Aorta (tissue), 5 donors: ENCODE results near the gene KCNQ1. TPM values are rescaled to one million over a fixed set of nuclear protein-coding genes. Genes with fewer than 3 reads are reported as not detected.

Source experiments
- ATAC-seq: fragments of 200-7000 bp; cut with Tn5 transposase; one replicate; pipeline ENCODE4 v1.9.1; 2022; ENCODE audit warnings: moderate library complexity; ENCODE audit not compliant: low FRiP score
- DNase-seq, 2 donors: peaks; one replicate each; pipeline ENCODE4 v3.0.0-alpha.2; 2020
- H3K27ac ChIP-seq, 2 donors: one replicate each; pipeline ENCODE4 v1.5.1; 2013; ENCODE audit warnings: low read length in 2 of 2, mild to moderate bottlenecking in 2 of 2, moderate library complexity in 2 of 2, control low read depth in 1 of 2, inconsistent platforms in 1 of 2, low read depth in 1 of 2
- H3K27me3 ChIP-seq, 2 donors: one replicate each; pipeline ENCODE4 v1.6.1; 2013; ENCODE audit warnings: control low read depth in 1 of 2, low read length in 1 of 2, mild to moderate bottlenecking in 1 of 2, moderate library complexity in 1 of 2; ENCODE audit not compliant: insufficient read depth in 2 of 2, control insufficient read depth in 1 of 2
- H3K36me3 ChIP-seq, 2 donors: one replicate each; pipeline ENCODE4 v1.6.1; 2013; ENCODE audit warnings: control low read depth in 1 of 2, low read length in 1 of 2, mild to moderate bottlenecking in 1 of 2; ENCODE audit not compliant: insufficient read depth in 2 of 2, control insufficient read depth in 1 of 2
- H3K4me1 ChIP-seq, 2 donors: one replicate each; pipeline ENCODE4 v1.6.1; 2013; ENCODE audit warnings: low read length in 2 of 2, control low read depth in 1 of 2, mild to moderate bottlenecking in 1 of 2, moderate library complexity in 1 of 2; ENCODE audit not compliant: insufficient read depth in 2 of 2, control insufficient read depth in 1 of 2
- H3K4me3 ChIP-seq, 2 donors: one replicate each; pipeline ENCODE4 v1.5.1; 2013; ENCODE audit warnings: low read length in 2 of 2, control low read depth in 1 of 2, mild to moderate bottlenecking in 1 of 2
- H3K9me3 ChIP-seq: one replicate; pipeline ENCODE4 v1.6.1; 2013; ENCODE audit warnings: mild to moderate bottlenecking, low read length; ENCODE audit not compliant: control insufficient read depth
- WGBS, 2 donors: extraction: QIAGEN DNeasy Blood & Tissue Kit; methylation state at CpG; one replicate each; pipeline ENCODE4 v1.1.7; 2013; 5-methylcytosine and 5-hydroxymethylcytosine counted together
- intact Hi-C, 2 donors: fragments of 100-400 bp; cut with DNase I; formaldehyde crosslinking; loops; one replicate each; pipeline versions ENCODE4 v1.14.2 to v1.15.0; 2022
- polyA plus RNA-seq, 2 donors: library from polyadenylated mRNA; stranded (reverse); fragments of 200-250 nt; gene quantifications; one replicate each; pipeline ENCODE4 v1.2.3, GENCODE V29; 2013
- total RNA-seq, 2 donors: library from RNA; stranded (reverse); fragmentation: NEBNext Ultra II Directional; extraction: Animal tissue kit (Norgen Biotek cat#: 25700); gene quantifications; one replicate each; pipeline ENCODE4 v1.2.1, GENCODE V29; 2021
- donor health status: healthy with polysubstance abuse.
- donor health status: Bipolar disorder and iron deficiency.
- donor health status: DM: no; HTN: no; CAD: no.
- donor health status: DM: no; HTN: no; CAD: no.
- donor health status: DM: yes; HTN: yes; CAD: no.

Gene KCNQ1
- total and polyA plus RNA-seq, 4 donors = 0.67 to 11.5 (median 5.8) TPM

- Histone ChIP-seq H3K4me1 (no peaks in the 10 kb centered on the region), H3K27me3 (no peaks in the 10 kb centered on the region), H3K27ac (no peak overlapping the region), H3K9me3 (no peaks in the 10 kb centered on the region), H3K4me3 (no peak overlapping the region), H3K36me3 (no peaks in the 10 kb centered on the region)
- intact Hi-C loops = no loop called here
- DNase-seq (no peak), ATAC-seq (no peak)
- WGBS, 2 donors = 84 to 88% methylated on average over 20 of the region's 20 CpGs
Observed at GRCh38 chr11:2724653-2725367, 280.0 kb downstream of the KCNQ1 start.

- Histone ChIP-seq H3K9me3 (no peaks in the 10 kb centered on the region), H3K4me1 (no peaks in the 10 kb centered on the region), H3K27ac (no peak overlapping the region), H3K4me3 (no peak overlapping the region), H3K36me3 (no peaks in the 10 kb centered on the region), H3K27me3 (no peaks in the 10 kb centered on the region)
- no peak for ATAC-seq
- DNase-seq = peak in 1 of 2 donors; percentile 61
- intact Hi-C loops = no loop called here
- 64 to 70% methylated on average over 26 to 27 of the region's 27 CpGs for WGBS, 2 donors
Observed at GRCh38 chr11:2725368-2726300, 280.8 kb downstream of the KCNQ1 start.

- ATAC-seq = no peak
- WGBS, 2 donors = 93 to 96% methylated on average over 4 of the region's 4 CpGs
- Histone ChIP-seq H3K9me3 (no peaks in the 10 kb centered on the region), H3K27ac (no peak overlapping the region), H3K36me3 (no peaks in the 10 kb centered on the region), H3K4me3 (no peak overlapping the region), H3K27me3 (no peaks in the 10 kb centered on the region), H3K4me1 (no peaks in the 10 kb centered on the region)
- intact Hi-C loops = no loop called here
- no peak for DNase-seq
Observed at GRCh38 chr11:2726964-2727363, 282.2 kb downstream of the KCNQ1 start.

GRCh38 chr11:2728128-2728662 lies 283.4 kb downstream of the KCNQ1 start:
- intact Hi-C loops = no loop called here
- no peak for ATAC-seq
- H3K27me3 ChIP-seq = no peaks in the 10 kb centered on the region
- no peak overlapping the region for H3K27ac ChIP-seq
- H3K4me1 ChIP-seq = no peaks in the 10 kb centered on the region
- no peak overlapping the region for H3K4me3 ChIP-seq
- no peaks in the 10 kb centered on the region for H3K36me3 ChIP-seq
- no peak for DNase-seq
- H3K9me3 ChIP-seq = no peaks in the 10 kb centered on the region
- 87 to 92% methylated on average over 17 of the region's 17 CpGs for WGBS, 2 donors

- ATAC-seq (no peak), DNase-seq (no peak)
- no peaks in the 10 kb centered on the region for H3K4me1 ChIP-seq
- H3K27ac ChIP-seq = no peak overlapping the region
- no peak overlapping the region for H3K4me3 ChIP-seq
- H3K36me3 ChIP-seq = no peaks in the 10 kb centered on the region
- no peaks in the 10 kb centered on the region for H3K27me3 ChIP-seq
- H3K9me3 ChIP-seq = no peaks in the 10 kb centered on the region
- WGBS, 2 donors = 92 to 98% methylated on average over 18 of the region's 18 CpGs
- intact Hi-C loops = no loop called here
Observed at GRCh38 chr11:2728663-2729332, 284.0 kb downstream of the KCNQ1 start.

- Histone ChIP-seq H3K9me3 (no peaks in the 10 kb centered on the region), H3K36me3 (no peaks in the 10 kb centered on the region), H3K27ac (no peak overlapping the region), H3K27me3 (no peaks in the 10 kb centered on the region), H3K4me1 (no peaks in the 10 kb centered on the region), H3K4me3 (no peak overlapping the region)
- WGBS, 2 donors = 96 to 97% methylated on average over 9 of the region's 9 CpGs
- no peak for DNase-seq
- no peak for ATAC-seq
- intact Hi-C loops = no loop called here
Observed at GRCh38 chr11:2729841-2730240, 285.0 kb downstream of the KCNQ1 start.

GRCh38 chr11:2730272-2731129 lies 285.7 kb downstream of the KCNQ1 start:
- DNase-seq (no peak), ATAC-seq (no peak)
- H3K9me3 ChIP-seq = no peaks in the 10 kb centered on the region
- H3K36me3 ChIP-seq = no peaks in the 10 kb centered on the region
- no peaks in the 10 kb centered on the region for H3K4me1 ChIP-seq
- H3K27ac ChIP-seq = no peak overlapping the region
- H3K4me3 ChIP-seq = no peak overlapping the region
- WGBS, 2 donors = 77 to 84% methylated on average over 16 of the region's 16 CpGs
- H3K27me3 ChIP-seq = no peaks in the 10 kb centered on the region
- intact Hi-C loops = no loop called here
